GM23338 (cell line): Measurements from ENCODE around the gene TTYH1.

Source experiments
- EZH2 ChIP-seq: fragments of 200-600 bp; sonication (generic); IDR thresholded peaks from one replicate; pipeline ENCODE4 v1.8.0; 2017; ENCODE audit warnings: antibody characterized with exemption, mild to moderate bottlenecking, low read depth; ENCODE audit not compliant: unreplicated experiment
- JUNB ChIP-seq: IDR thresholded peaks from one replicate; pipeline ENCODE4 v1.6.1; 2016; ENCODE audit warnings: antibody characterized with exemption; ENCODE audit not compliant: unreplicated experiment
- TF ChIP-seq, protein P1 (sequence below), 2 experiments: fragments of 200-600 bp in 1 of 2; sonication (generic) in 1 of 2; conservative IDR thresholded peaks; 2 replicates each; pipeline versions ENCODE4 v1.5.1 to v1.6.1; 2016 to 2017; ENCODE audit warnings: antibody characterized with exemption in 2 of 2, low read depth in 2 of 2, mild to moderate bottlenecking in 2 of 2, moderate library complexity in 1 of 2

DNA sequence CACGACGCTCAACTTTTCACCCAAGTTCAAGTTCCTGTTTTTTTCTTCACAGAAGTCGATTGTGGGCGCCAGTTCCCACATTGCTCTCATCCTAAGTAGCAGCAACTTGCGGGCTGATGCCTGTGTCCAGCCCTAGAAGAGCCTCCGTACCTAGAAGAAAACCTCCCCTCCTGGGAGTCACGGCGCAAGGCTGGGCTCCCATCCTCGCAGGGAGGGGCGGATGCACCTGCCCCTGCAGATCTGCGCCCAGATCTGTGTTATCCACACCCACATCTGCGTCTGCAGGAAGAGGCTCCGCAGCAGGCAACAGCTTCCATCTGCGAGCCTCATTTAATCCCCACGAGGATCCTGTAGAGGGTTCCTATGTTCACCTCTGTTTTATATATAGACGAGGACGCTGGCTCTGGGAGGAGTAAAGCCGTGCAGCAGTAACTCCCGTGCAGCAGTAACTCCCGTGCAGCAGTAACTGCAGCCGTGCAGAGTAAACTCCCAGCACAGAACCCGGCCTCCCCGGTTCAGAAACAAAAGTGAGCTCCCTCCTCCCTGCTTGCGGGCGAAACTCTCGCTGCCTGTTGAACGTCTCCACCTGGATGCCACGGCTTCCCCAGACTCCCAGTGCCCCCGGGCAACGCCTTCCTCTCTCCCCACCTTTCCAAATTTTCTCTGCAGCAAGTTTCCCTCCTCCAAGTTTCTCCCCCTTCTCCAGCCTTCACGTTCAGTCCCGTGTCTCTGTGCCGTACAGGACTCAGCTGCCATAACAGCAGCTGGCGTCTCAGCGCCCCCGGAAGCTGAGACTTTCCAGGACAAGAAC, 27.1 kb upstream of the TTYH1 start:
- TF ChIP-seq JUNB, result no peak
- TF ChIP-seq, protein P1, sequence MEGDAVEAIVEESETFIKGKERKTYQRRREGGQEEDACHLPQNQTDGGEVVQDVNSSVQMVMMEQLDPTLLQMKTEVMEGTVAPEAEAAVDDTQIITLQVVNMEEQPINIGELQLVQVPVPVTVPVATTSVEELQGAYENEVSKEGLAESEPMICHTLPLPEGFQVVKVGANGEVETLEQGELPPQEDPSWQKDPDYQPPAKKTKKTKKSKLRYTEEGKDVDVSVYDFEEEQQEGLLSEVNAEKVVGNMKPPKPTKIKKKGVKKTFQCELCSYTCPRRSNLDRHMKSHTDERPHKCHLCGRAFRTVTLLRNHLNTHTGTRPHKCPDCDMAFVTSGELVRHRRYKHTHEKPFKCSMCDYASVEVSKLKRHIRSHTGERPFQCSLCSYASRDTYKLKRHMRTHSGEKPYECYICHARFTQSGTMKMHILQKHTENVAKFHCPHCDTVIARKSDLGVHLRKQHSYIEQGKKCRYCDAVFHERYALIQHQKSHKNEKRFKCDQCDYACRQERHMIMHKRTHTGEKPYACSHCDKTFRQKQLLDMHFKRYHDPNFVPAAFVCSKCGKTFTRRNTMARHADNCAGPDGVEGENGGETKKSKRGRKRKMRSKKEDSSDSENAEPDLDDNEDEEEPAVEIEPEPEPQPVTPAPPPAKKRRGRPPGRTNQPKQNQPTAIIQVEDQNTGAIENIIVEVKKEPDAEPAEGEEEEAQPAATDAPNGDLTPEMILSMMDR (conservative IDR thresholded peaks at IDR 0.05; ENCODE audit: low read depth in 2 of 2), result no peak
- TF ChIP-seq EZH2, result no peak
